Measurements from ENCODE around the gene OPTC. TPM values are rescaled to one million over a fixed set of nuclear protein-coding genes. Genes with fewer than 3 reads are reported as not detected.
"Not testable (repeated sequence)": the region's sequence is repeated elsewhere in the genome, so short reads cannot be mapped to it uniquely, and the experiment has no call there.

Gene OPTC, protein sequence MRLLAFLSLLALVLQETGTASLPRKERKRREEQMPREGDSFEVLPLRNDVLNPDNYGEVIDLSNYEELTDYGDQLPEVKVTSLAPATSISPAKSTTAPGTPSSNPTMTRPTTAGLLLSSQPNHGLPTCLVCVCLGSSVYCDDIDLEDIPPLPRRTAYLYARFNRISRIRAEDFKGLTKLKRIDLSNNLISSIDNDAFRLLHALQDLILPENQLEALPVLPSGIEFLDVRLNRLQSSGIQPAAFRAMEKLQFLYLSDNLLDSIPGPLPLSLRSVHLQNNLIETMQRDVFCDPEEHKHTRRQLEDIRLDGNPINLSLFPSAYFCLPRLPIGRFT
- polyA plus RNA-seq, result not detected
- long read RNA-seq, donor 1, result 0 reads
- long read RNA-seq, donor 2, result 0 reads
- long read RNA-seq, donor 3, result 0 reads
- long read RNA-seq, donor 4, result 0 reads
- long read RNA-seq, donor 5, result 0 reads
- long read RNA-seq, donor 6, result 0 reads
- long read RNA-seq, donor 7, result 0 reads
- long read RNA-seq, donor 8, result 0 reads
- long read RNA-seq, donor 9, result 0 reads
- long read RNA-seq, donor 10, result 0 reads

DNA sequence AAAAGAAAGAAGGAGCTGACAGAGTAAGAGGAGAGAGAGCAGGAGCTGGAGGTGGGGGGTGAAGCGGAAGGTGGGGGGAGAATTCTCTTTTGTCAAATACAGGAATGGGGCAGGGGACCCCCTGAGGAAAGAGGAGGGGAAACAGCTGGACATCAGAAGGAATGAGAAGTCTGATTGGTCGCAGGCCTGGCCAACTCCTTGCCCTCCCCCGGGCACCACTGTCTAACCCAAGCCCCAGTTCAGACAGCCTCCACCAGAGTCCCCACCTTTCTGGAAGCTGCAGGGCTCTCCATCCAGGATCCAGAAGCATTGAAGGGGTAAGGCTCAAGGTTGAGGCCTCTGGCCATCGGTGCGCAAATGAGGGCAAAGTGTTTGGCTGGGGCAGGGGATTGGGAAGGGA lies at the start of gene OPTC:
Gene OPTC, plus strand, starts transcription at position 253 of the 400 bp plus-strand sequence. CDS start 1,853 bp downstream, outside the sequence.
- FAIRE-seq (no peak), DNase-seq (no peak)
- Histone ChIP-seq H3K4me1 (ENCODE audit: control insufficient read depth in 3 of 3, insufficient read depth in 2 of 3, low read depth in 1 of 3, low read length in 2 of 3) (no peaks in the 10 kb centered on the region), H3K36me3 (ENCODE audit: control insufficient read depth in 3 of 3, insufficient read depth in 2 of 3, low read depth in 1 of 3, low read length in 3 of 3) (no peaks in the 10 kb centered on the region), H3K27ac (ENCODE audit: low read depth in 1 of 3, low read length in 2 of 3) (no peak within 1 kb of the TSS), H3K27me3 (ENCODE audit: control insufficient read depth in 3 of 3, insufficient read depth in 3 of 3, low read length in 3 of 3) (peaks cover 0 to 2% (median 0%) of the 10 kb centered on the region in 3 donors), H3K4me3 (ENCODE audit: low read depth in 1 of 3, low read length in 3 of 3) (no peak within 1 kb of the TSS), H3K9me3 (ENCODE audit: control insufficient read depth in 2 of 2, insufficient read depth in 1 of 2, low read depth in 1 of 2, low read length in 1 of 2) (no peaks in the 10 kb centered on the region)
- WGBS, 3 donors, result 85 to 90% (median 87%) methylated on average over 5 of the region's 5 CpGs

DNA sequence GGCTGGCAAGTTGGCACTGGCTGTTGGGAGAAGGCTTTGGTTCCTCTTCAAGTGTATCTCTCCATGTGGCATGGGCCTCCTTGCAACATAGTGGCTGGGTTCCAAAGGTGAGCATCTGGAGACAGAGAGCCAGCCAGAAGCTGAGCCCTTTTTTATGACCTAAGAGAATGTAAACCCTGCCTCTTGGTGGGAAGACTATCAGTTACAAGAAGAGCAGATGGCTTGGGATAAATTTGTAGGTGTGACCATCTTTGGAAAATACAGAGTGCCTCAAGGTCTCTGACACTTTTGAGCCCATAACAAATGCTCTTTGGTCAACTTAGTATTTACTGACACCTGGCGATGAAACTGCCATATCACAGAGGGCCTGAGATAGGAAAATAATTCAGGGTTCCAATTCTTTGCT lies 49.8 kb upstream of the OPTC start:
- no peak overlapping the region for H3K4me3 ChIP-seq (ENCODE audit: low read depth in 1 of 3, low read length in 3 of 3)
- 17 to 67% (median 54%) methylated on average over 1 of the region's 1 CpG for WGBS, 3 donors
- FAIRE-seq (no peak), DNase-seq (peak; percentile 79 to 88)
- no peaks in the 10 kb centered on the region for H3K36me3 ChIP-seq (ENCODE audit: control insufficient read depth in 3 of 3, insufficient read depth in 2 of 3, low read depth in 1 of 3, low read length in 3 of 3)
- H3K9me3 ChIP-seq (ENCODE audit: control insufficient read depth in 2 of 2, insufficient read depth in 1 of 2, low read depth in 1 of 2, low read length in 1 of 2), result peaks cover 0 to 9% of the 10 kb centered on the region in 2 donors
- H3K27ac ChIP-seq (ENCODE audit: low read depth in 1 of 3, low read length in 2 of 3), result peak overlapping the region in 1 of 3 donors; percentile 46
- H3K4me1 ChIP-seq (ENCODE audit: control insufficient read depth in 3 of 3, insufficient read depth in 2 of 3, low read depth in 1 of 3, low read length in 2 of 3), result peaks cover 0 to 29% (median 6%) of the 10 kb centered on the region in 3 donors
- peaks cover 0 to 2% (median 0%) of the 10 kb centered on the region in 3 donors for H3K27me3 ChIP-seq (ENCODE audit: control insufficient read depth in 3 of 3, insufficient read depth in 3 of 3, low read length in 3 of 3)

DNA sequence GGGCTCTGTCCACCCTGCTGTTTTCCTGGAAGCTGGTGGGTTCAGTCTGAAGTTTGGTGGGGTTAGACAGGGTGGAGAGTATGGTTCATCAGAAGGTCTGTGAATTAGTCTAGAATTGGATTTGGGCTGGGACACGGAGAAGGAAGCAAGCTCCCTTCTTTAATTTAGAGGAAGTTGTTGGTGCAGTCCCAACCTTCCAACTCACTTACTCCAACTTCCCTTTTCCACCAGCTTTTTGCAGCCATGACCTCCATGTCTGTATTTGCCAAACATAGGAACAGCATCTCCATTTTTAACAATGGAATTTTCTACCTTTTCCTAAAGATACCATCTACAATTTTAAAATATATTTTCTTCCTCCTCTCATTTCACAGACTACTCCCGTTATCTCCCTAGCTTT lies 46.8 kb upstream of the OPTC start:
- peaks cover 0 to 9% of the 10 kb centered on the region in 2 donors for H3K9me3 ChIP-seq (ENCODE audit: control insufficient read depth in 2 of 2, insufficient read depth in 1 of 2, low read depth in 1 of 2, low read length in 1 of 2)
- WGBS, 3 donors, result 63 to 80% (median 68%) methylated on average over 2 of the region's 2 CpGs
- no peak for DNase-seq
- peaks cover 0 to 13% (median 0%) of the 10 kb centered on the region in 3 donors for H3K4me1 ChIP-seq (ENCODE audit: control insufficient read depth in 3 of 3, insufficient read depth in 2 of 3, low read depth in 1 of 3, low read length in 2 of 3)
- H3K27me3 ChIP-seq (ENCODE audit: control insufficient read depth in 3 of 3, insufficient read depth in 3 of 3, low read length in 3 of 3), result no peaks in the 10 kb centered on the region
- no peaks in the 10 kb centered on the region for H3K36me3 ChIP-seq (ENCODE audit: control insufficient read depth in 3 of 3, insufficient read depth in 2 of 3, low read depth in 1 of 3, low read length in 3 of 3)
- no peak overlapping the region for H3K4me3 ChIP-seq (ENCODE audit: low read depth in 1 of 3, low read length in 3 of 3)
- FAIRE-seq, result no peak
- no peak overlapping the region for H3K27ac ChIP-seq (ENCODE audit: low read depth in 1 of 3, low read length in 2 of 3)

DNA sequence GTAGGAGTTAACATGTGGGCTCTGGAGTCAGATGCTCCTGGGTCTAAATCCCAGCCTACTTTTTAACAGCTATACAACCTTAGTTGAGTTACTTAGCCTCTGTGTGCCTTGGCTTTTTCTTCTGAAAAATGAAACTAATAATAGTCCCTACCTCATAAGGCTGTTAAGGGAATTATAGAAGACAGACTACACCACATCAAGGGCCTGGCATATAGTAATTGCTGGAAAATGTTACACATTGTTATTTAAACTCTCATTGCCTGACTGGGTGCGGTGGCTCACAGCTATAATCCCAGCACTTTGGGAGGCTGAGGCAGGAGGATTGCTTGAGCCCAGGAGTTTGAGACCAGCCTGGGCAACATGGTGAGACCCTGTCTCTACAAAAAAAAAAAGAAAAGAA lies 46.4 kb upstream of the OPTC start:
- 79 to 90% (median 80%) methylated on average over 1 of the region's 1 CpG for WGBS, 3 donors
- H3K36me3 ChIP-seq (ENCODE audit: control insufficient read depth in 3 of 3, insufficient read depth in 2 of 3, low read depth in 1 of 3, low read length in 3 of 3); FAIRE-seq; H3K27me3 ChIP-seq (ENCODE audit: control insufficient read depth in 3 of 3, insufficient read depth in 3 of 3, low read length in 3 of 3); H3K27ac ChIP-seq (ENCODE audit: low read depth in 1 of 3, low read length in 2 of 3); H3K4me3 ChIP-seq (ENCODE audit: low read depth in 1 of 3, low read length in 3 of 3); DNase-seq; H3K9me3 ChIP-seq (ENCODE audit: control insufficient read depth in 2 of 2, insufficient read depth in 1 of 2, low read depth in 1 of 2, low read length in 1 of 2): not testable (repeated sequence)
- peaks cover 0 to 13% (median 0%) of the 10 kb centered on the region in 3 donors for H3K4me1 ChIP-seq (ENCODE audit: control insufficient read depth in 3 of 3, insufficient read depth in 2 of 3, low read depth in 1 of 3, low read length in 2 of 3)

DNA sequence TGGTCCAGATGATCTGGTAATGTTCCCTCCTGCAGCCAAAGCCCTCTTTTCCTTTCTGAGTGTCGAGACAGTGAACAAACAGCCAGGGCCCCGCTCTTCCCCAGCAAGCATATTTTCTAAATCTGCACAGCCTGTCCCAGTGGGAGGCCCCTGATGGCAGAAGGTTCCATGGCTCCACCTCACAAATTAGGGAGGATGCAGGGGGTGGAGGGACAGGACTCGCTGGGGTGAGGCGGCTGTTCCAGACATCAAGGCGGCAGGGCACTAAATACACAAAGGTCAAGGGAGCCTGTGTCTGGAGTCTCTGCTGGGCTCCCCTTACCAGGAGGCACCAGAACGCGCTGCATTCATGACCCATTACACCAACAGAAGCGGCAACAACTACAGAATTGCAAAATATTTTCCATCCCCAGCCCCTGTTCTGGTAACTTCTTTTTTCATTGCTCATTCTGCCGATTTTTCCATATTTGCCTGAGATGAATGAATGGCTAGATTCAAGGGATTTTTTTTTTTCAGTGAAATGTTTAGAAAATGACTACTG lies 45.4 kb upstream of the OPTC start:
- DNase-seq, result no peak
- no peaks in the 10 kb centered on the region for H3K36me3 ChIP-seq (ENCODE audit: control insufficient read depth in 3 of 3, insufficient read depth in 2 of 3, low read depth in 1 of 3, low read length in 3 of 3)
- WGBS, 3 donors, result 68 to 81% (median 76%) methylated on average over 9 of the region's 9 CpGs
- H3K4me3 ChIP-seq (ENCODE audit: low read depth in 1 of 3, low read length in 3 of 3), result no peak overlapping the region
- no peaks in the 10 kb centered on the region for H3K27me3 ChIP-seq (ENCODE audit: control insufficient read depth in 3 of 3, insufficient read depth in 3 of 3, low read length in 3 of 3)
- H3K9me3 ChIP-seq (ENCODE audit: control insufficient read depth in 2 of 2, insufficient read depth in 1 of 2, low read depth in 1 of 2, low read length in 1 of 2), result peaks cover 0 to 9% of the 10 kb centered on the region in 2 donors
- H3K27ac ChIP-seq (ENCODE audit: low read depth in 1 of 3, low read length in 2 of 3), result no peak overlapping the region
- peaks cover 0 to 12% (median 0%) of the 10 kb centered on the region in 3 donors for H3K4me1 ChIP-seq (ENCODE audit: control insufficient read depth in 3 of 3, insufficient read depth in 2 of 3, low read depth in 1 of 3, low read length in 2 of 3)
- no peak for FAIRE-seq

DNA sequence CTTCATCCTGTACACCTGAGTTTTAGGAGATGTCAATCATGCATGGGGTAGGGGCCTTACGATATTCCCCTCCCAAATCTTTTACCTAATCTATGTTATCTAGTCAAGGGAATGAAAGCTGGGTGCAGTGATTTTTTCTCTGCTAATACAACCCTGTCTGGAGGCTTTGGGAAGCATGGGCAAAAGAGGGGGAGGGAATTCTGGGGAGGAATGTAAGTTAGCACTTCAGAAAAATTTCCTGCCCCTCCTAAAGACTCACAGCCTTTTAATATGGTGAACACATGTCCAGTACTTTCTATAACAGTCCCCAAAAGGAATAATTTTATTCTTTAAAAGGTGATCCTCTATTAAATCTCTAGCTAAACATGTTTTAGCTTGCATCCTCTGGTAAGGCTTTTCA lies 44.0 kb upstream of the OPTC start:
- Histone ChIP-seq H3K9me3 (ENCODE audit: control insufficient read depth in 2 of 2, insufficient read depth in 1 of 2, low read depth in 1 of 2, low read length in 1 of 2) (peaks cover 0 to 9% of the 10 kb centered on the region in 2 donors), H3K4me3 (ENCODE audit: low read depth in 1 of 3, low read length in 3 of 3) (no peak overlapping the region), H3K27me3 (ENCODE audit: control insufficient read depth in 3 of 3, insufficient read depth in 3 of 3, low read length in 3 of 3) (no peaks in the 10 kb centered on the region), H3K4me1 (ENCODE audit: control insufficient read depth in 3 of 3, insufficient read depth in 2 of 3, low read depth in 1 of 3, low read length in 2 of 3) (no peaks in the 10 kb centered on the region), H3K36me3 (ENCODE audit: control insufficient read depth in 3 of 3, insufficient read depth in 2 of 3, low read depth in 1 of 3, low read length in 3 of 3) (no peaks in the 10 kb centered on the region), H3K27ac (ENCODE audit: low read depth in 1 of 3, low read length in 2 of 3) (no peak overlapping the region)
- DNase-seq (no peak), FAIRE-seq (no peak)
- 72 to 90% (median 81%) methylated on average over 1 of the region's 1 CpG for WGBS, 3 donors

DNA sequence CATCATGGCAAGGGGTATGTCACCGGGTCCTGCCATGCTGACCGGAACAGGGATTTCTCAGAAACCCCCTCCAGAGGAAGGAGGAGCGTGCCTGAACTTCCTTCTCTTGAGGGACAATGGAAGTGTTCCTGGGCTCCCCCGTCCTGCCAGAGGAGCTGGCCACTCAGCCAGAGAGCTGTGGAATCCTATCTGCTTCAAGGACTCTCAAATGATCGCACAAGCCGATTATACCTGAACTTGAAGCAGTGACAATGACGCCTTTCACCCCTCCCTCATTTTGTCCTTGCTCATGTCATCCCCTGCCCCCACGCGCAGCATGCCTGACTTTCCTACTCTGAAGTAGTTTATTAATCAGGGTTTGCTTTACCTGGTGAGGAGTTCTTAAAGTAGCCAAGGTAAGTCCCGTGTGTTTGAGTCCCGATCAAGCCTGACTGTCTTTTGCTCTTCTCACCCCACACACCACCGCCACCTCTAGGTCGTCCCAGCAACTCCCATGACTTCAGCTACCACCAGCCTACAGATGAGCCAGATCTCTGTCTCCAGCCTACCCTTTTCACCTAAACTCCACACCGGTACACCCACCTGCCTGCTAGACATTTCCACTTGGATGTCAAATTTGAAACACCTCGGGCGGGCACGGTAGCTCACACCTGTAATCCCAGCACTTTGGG lies 43.3 kb upstream of the OPTC start:
- WGBS, 3 donors, result 80 to 86% (median 80%) methylated on average over 17 of the region's 17 CpGs
- H3K27ac ChIP-seq (ENCODE audit: low read depth in 1 of 3, low read length in 2 of 3), result no peak overlapping the region
- FAIRE-seq, result no peak
- H3K4me1 ChIP-seq (ENCODE audit: control insufficient read depth in 3 of 3, insufficient read depth in 2 of 3, low read depth in 1 of 3, low read length in 2 of 3), result no peaks in the 10 kb centered on the region
- no peak for DNase-seq
- peaks cover 0 to 3% of the 10 kb centered on the region in 2 donors for H3K9me3 ChIP-seq (ENCODE audit: control insufficient read depth in 2 of 2, insufficient read depth in 1 of 2, low read depth in 1 of 2, low read length in 1 of 2)
- no peaks in the 10 kb centered on the region for H3K27me3 ChIP-seq (ENCODE audit: control insufficient read depth in 3 of 3, insufficient read depth in 3 of 3, low read length in 3 of 3)
- no peaks in the 10 kb centered on the region for H3K36me3 ChIP-seq (ENCODE audit: control insufficient read depth in 3 of 3, insufficient read depth in 2 of 3, low read depth in 1 of 3, low read length in 3 of 3)
- no peak overlapping the region for H3K4me3 ChIP-seq (ENCODE audit: low read depth in 1 of 3, low read length in 3 of 3)

Data from small intestine (tissue), 16 donors.